VCaP (cell line): ENCODE results near the gene NECAB2.

Experiments used
- H3K27ac ChIP-seq: fragments of 450-650 bp; 2 replicates; pipeline ENCODE4 v1.5.1; 2017
- TF ChIP-seq, protein P1 (sequence below): fragments of 450-650 bp; conservative IDR thresholded peaks from 2 replicates; pipeline ENCODE4 v1.5.1; 2017; ENCODE audit warnings: mild to moderate bottlenecking, moderate library complexity

NECAB2 gene

DNA sequence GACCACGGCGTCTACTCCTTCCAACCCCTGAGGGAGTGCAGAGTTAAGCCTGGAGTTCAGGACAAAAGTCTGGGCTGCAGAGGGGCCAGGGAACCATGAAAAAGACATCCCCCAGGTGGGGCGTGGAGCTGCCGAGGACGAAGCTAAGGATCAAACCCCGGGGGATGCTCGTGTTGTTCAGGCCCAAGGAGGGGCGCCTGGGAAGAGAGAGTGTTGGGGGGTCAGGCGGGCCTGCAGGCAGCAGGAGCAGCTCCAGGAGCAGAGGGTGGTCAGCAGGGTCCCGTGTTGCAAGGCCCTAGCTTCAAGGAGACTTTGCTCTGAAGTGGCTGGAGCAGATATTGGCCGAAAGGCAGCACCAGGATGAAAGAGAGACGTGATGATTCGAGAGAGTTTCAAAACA is 26.7 kb downstream of the NECAB2 start:
- TF ChIP-seq, protein P1, sequence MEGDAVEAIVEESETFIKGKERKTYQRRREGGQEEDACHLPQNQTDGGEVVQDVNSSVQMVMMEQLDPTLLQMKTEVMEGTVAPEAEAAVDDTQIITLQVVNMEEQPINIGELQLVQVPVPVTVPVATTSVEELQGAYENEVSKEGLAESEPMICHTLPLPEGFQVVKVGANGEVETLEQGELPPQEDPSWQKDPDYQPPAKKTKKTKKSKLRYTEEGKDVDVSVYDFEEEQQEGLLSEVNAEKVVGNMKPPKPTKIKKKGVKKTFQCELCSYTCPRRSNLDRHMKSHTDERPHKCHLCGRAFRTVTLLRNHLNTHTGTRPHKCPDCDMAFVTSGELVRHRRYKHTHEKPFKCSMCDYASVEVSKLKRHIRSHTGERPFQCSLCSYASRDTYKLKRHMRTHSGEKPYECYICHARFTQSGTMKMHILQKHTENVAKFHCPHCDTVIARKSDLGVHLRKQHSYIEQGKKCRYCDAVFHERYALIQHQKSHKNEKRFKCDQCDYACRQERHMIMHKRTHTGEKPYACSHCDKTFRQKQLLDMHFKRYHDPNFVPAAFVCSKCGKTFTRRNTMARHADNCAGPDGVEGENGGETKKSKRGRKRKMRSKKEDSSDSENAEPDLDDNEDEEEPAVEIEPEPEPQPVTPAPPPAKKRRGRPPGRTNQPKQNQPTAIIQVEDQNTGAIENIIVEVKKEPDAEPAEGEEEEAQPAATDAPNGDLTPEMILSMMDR, result no peak
- no peak overlapping the region for H3K27ac ChIP-seq

DNA sequence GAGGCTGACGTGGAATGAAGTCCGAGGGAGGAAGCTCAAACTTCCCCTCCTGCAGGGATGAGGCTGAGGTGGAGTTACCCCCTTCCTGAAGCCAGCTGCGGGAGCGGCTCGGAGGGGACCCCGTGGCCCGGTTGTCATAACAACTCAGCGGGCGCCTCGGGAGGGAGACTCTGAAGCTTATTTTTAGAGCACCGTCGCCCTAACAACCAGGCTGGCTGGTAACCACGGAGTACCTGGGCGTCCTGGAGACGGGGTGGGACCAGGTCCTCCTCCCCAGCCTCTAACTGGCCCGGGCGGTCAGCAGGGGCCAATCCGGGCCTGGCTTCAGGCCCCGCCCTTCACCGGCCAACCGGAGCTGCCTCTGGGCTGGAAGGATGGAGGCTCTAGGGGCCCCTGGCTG is 27.7 kb downstream of the NECAB2 start:
- no peak overlapping the region for H3K27ac ChIP-seq
- TF ChIP-seq, protein P1, result no peak

DNA sequence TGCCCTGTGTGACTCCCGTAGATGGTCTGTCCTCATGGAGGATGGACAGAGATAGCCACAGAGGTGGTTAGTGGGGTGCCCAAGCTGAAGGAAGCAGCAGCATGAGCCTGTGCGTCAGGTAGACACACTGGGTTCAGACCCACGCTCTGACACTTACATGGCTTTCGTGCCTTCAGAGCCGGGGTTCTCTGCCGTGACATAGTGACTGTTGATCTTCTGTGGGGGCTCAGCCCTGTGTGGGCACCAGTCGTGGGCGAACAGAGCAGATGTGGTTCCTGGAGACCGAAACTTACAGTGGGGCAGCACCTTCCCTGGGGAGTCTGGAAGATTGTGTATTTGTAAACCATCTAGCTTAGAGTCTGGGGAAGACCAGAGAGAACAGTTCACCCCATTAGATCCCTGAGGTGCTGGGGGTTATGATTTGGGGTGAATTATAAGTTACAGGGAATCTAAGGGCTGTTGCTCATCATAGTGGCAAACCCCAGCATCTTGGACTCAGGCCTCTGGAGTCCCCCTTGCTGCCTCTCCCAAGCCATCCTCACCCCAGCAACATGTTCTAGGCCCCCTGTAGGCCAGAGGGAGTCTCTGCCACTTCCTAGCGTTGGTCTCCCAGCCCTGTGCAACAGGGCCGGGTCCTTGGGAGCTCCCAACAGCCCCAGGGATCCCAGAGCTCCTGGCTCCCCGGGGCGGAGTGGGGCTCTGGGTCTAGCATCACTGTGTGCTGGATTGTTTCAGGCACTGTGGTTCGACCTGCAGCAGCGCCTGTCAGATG is 28.6 kb downstream of the NECAB2 start:
- no peak overlapping the region for H3K27ac ChIP-seq
- TF ChIP-seq, protein P1, result no peak

DNA sequence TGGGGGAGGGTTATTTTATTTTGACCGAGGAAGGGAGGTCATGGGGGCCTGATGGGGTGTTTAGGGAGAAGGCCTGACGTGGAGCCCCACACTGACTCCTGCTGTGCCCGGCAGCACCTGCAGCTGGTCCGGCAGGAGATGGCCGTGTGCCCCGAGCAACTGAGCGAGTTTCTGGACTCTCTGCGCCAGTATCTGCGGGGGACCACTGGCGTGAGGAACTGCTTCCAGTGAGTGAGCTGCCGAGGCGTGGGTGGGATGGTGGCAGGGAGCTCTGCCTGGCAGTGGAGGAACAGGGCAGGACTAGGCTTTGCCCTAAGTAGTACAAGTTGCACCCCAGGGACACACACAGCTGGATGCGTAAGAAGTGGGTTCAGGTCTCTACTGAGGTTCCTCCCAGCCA is 30.0 kb downstream of the NECAB2 start:
- TF ChIP-seq, protein P1, result no peak
- no peak overlapping the region for H3K27ac ChIP-seq

DNA sequence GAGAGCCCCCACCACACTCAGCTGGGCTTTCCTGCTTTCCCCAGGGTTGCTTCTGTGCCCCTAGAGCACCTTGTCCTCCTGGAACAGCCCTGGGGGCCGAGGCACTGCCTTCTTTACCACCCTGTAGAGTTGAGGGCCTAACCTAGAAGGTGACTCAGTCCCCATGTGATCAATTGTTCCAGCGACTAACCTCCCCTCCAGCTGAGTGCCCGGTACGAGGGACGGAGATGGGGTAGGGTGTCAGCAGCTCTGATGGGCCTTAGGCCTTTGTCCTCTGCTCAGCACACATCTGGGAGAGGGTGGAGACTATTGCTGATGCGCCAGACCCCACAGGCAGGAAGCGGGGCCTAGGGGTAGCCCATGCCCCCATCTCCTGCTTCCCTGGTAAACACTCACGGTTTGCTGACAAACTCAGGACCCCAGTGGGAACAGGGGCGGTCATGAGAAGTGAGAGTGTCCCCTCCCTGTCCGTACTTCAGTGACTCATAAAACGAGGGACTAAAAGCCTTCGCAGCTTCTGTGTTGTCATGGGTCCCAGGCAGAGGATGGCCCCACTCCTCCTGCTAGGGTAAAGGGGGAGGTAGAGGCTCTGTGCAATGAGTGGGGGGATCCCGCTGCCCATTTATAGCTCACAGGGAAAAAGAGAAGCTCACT is 33.1 kb downstream of the NECAB2 start:
- TF ChIP-seq, protein P1, result no peak
- no peak overlapping the region for H3K27ac ChIP-seq

DNA sequence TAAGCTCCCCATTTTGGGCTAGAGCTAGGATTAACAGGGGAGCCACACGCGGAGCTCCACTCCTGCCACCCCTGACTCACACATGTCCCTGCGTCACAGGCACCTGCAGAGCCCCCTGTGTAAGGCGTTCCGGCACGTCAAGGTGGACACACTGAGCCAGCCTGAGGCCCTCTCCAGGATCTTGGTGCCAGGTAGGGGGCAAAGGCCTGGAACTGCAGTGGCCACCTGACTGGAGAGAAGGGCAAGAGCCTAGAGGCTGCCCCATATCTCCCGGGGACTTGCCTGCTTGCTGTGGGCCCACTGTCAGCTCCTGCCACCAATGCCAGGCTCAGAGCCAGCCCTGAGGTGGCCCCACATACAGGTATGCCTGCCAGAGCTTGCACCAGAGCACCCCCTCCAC is 33.7 kb downstream of the NECAB2 start:
- TF ChIP-seq, protein P1, result no peak
- H3K27ac ChIP-seq, result no peak overlapping the region

DNA sequence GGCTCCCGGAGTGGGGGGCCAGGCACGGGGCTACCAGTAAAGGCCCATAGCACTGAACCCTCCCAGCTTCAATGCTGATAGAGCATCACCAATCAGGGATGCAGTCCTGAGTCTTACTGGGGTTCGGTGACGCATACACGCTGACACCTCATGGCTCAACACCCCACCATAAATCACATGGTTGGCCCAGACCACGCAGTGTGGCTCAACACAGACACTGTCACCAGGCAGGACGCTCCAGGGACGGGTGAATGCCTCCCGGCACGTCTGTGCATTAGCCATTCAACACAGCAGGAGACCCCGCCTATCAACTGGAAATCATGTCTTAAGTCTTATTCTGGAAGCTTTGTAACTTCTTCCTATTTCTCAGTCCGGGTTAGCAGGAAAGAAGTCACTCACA is 35.0 kb downstream of the NECAB2 start:
- TF ChIP-seq, protein P1, result no peak
- no peak overlapping the region for H3K27ac ChIP-seq
